Femur (tissue), 1 donor: ENCODE measurements around the gene EPHA5.

ENCODE experiments used
- DNase-seq: peaks from one replicate; pipeline ENCODE4 v3.0.0-alpha.2; 2017

Gene EPHA5

DNA sequence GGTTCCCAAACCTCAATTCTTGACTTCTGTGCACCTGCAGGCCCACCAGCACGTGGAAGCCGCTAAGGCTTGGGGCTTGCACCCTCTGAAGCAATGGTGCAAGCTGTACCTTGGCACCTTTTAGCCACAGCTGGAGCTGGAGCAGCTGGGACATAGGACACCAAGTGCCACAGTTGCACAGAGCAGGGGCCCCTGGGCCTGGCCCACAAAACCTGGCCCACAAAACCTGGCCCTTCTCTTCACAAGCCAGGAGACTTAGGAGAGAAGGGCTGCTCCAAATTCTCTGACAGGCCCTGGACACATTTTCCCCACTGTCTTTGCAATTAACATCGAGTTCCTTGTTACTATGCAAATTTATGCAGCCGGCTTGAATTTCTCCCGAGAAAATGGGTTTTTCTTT, 197.8 kb downstream of the EPHA5 start:
- DNase-seq = no peak

DNA sequence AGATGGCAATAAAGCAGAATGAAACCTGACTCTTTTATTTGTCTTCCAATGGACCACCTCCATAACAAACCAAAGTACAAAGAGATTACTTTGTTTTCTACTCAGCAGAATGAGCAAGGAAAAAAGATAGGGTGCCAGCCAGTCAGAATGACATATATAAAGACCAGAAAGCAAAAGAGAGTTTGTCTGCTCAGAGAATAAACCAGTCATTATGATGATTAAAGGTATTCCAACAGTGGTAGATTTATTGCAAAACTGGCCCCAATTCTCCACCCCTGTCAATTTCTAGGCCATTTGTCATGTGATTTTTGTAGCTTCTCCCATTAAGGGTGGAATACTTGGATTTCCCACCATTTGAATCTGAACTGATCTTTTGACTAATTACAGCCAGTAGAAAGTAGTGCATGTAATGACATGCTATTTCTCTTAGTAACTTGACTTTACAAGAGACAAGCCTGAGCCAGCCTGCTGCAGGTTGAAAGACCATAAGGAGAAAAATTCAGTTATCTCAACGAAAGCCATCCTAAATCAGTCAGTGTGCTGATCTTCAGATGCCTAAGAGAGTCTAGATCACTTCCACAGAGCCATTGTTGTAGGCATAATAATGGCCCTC, 203.1 kb downstream of the EPHA5 start:
- no peak for DNase-seq

DNA sequence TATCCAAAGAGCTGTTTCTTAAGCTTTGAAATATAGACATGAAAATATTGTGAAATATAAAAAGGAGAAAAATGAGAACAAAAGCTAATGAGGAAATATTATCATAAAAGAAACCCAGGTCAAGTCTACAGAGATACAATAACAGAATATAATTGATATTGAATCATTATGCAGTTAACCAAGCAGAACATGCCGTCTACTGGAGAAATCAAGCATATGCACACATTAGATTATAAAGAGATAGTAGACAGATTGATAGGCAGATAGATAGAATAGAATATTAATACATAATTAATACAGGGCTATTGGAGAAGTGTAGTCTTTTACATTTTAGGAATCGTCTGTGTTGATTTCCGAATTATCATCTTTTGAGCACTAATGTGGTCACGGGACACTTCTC, 208.5 kb downstream of the EPHA5 start:
- no peak for DNase-seq

DNA sequence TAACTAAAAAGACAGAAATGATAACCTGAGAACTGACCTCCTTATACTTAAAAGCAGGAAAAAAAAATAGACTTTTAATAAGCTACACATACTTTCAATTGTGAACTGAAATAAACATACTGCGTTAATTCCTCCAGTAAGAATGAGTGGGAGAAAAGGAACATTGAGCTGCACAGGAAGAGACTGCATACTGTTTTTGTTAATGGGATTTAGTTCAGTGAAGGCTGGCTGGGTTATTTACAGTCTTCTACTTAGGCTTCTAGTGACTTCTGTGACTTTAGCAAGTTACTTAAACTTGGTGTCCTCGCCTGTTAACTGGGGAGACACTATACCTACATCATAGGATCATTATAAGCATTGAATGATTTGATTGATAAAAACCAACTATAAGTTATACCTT, 213.3 kb downstream of the EPHA5 start:
- no peak for DNase-seq

DNA sequence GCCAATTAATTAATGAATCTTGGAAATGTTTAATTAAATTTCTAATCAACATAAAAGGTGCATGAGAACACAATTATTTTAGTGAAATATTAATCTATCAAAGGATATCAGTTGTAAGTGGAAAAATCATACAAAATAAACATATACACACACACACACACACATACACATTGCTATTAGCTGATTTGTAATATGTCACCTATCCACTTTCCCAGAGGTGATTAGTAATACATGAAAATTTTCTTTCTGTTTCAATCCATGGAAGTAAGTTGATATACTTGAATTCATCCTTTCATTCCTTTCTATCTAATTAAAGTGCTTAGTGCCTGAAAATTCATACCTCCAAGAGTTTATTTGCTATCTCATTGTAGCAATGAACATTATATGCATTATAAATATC, 213.7 kb downstream of the EPHA5 start:
- no peak for DNase-seq

DNA sequence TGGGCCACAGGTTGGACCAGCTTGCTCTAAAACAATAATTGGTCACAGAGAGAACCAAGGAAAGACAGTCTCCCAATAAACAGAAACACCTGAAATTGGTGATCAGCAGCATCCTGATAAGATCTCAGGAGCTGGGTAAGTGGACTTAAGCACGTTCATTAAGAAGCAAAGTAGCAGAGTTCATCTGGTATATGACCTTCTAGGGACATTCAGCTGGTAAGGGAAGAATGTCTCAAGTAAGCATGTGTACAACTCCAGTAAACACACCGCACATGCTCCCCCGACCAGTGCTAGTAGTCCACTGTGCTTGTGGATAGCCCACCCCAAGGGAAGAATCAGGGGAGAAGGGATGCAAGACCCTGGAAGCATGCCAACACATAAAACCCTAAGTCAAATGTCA, 216.9 kb downstream of the EPHA5 start:
- no peak for DNase-seq

DNA sequence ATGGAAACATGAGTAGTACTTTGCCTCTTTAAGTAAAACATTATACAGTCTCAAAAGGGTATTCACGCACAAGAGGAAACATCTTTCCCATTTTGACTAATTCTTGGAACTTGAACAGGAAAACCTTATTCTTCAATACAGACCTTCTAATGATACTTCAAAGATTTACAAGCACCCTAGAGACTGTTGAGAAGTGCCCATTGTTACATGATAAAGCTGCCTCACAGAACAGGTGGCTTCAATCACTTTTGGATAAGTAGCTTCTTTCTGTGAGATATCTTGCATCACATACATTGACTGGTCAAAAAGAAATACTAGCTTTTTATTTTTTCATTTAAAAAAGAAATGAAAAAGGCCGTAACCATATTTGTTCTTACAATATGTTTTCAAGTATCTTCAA, 219.4 kb downstream of the EPHA5 start:
- DNase-seq = no peak

DNA sequence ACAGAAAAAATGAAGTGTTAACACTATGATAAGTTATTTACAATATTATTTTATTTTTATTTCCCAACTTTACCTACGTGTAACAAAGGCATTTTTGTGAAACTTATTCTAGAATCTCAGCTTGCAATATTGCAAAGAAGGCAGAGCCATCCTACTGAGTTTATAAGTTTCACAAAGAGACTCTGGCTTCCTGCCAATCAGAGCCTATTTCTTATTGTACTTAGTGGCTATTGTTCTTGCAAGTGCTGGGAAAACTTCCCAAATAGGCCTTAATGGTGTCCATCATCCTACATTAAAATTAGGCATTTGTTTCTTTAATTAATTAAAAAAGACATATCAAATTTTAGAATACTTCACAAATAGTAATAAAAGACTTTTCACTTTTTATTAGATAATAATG, 233.2 kb downstream of the EPHA5 start:
- DNase-seq = no peak

DNA sequence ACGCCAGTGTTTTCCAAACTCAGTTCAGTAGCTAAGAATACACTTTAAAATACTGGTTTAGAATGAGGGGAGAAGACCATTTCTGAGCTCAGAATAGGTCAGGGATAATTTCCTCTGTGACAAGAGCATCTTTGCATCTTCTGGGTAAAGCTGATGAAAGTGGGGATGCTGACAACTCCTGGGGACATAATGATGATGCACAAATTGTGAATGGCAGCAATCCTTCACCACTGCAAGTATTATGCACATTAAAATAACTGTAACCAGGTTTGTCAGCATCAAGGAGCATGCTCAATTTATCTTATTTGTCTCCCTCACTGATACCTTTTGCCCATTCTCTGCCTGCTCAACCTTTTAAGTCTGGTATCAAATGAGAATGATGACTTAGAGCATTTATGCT, 248.2 kb downstream of the EPHA5 start:
- DNase-seq = no peak

DNA sequence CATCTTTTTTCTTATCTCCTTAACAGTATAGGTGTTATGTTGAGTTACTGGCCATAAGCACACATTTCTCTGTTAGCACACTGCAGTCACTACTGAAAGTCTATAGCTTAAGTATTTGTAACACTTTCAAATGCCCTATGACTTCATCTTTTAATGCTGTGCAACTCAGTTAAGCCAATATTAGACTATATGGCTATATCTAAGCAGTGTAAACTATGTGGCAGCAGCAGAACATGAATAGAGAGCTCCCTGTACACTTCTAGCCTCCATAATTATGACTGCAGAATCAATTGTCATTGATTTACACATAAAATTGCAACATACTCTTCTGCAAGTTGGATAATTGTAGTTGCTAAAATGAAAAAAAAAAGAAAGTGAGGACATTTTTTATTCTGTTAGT, 250.3 kb downstream of the EPHA5 start:
- DNase-seq = no peak

DNA sequence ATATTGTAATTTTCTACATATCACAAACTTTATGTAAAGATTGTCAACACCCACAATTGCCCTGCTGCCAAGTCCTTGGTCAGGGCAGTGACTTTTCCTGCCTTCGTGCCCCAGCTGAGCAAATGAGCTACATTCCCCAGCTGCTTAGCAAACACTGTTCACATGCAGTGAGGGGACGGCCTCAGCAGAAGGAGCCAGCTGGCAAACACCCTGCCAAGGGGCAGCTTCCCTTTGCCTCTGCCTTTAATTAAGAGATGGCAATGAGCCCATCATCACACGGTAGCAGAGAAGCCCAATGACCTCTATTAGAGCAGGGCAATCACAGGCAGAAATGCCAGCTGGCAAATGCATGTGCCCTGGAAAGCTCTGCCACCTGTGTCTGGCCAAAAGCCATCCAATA, 253.4 kb downstream of the EPHA5 start:
- DNase-seq = peak; percentile 44

DNA sequence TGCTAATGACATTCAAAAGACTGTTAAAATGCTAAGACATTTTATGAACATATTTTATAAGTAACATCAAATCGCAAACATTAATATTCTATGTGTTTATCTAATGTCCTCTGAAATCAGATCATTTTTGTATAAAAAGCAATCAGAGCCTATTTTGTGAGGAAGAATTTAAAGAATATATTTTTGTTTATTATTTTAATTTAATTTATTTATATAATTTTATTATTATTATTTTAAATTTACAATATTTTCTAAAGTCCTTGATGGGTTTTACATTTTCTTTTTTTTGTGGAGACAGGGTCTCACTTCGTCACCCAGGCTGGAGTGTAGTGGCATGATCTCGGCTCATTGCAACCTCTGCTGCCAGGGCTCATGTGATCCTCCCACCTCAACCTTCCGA, 262.8 kb downstream of the EPHA5 start:
- no peak for DNase-seq

DNA sequence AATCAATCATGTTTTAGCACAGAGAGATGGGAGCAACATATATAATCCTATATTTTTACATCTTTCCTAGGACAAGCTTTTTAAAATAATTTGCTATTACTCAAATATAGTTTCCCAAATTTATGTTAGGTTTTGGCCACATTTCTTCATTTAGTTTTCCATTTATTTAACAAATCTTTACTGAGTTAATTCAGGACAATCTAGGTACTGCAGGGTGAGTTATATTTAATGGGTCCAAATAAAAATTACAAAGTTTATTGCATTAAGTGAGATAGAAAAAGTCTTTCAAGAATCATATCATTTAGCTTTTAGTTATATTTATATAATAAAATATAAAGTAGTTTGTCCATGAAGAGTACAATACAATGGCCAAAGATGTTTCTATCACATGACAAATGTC, 269.2 kb downstream of the EPHA5 start:
- DNase-seq = no peak

DNA sequence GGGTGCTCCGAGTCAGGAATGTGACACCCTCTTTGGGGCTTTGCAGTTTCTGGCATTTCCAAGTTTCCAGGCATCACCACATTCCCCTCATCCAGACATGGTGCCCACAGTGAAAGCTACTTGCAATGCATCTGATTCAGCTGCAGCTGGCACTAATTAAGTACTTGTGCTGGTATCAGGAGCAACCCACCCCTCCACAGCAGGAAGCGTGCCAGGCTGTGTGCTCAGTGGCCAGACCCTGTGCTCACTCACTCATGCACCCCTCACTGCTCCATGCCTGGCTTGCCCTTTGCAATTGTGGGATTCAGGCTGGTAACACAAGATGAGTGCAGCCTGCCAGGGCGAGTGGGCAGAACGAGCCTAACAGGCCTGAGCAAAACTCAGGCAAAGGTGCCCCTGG, 271.2 kb downstream of the EPHA5 start:
- DNase-seq = no peak

DNA sequence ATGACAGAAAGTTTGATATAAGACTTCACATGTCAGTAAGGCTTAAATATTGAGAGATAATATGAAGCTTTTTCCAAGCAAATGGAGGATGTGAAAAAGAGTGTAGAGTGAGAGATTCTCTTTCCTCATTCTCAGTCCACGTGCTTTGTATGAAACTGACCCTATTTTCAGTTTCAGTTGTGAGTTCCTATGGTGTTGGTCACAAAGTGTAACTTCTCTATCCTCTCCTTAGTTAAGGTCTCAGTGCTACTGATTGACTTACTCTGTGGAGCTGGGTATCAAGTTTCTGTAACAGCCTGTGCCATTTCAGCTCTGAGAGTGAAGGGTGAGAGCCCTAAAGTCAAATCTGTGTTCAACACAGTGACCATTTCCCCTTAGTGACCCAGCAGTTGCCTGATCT, 277.2 kb downstream of the EPHA5 start:
- no peak for DNase-seq

DNA sequence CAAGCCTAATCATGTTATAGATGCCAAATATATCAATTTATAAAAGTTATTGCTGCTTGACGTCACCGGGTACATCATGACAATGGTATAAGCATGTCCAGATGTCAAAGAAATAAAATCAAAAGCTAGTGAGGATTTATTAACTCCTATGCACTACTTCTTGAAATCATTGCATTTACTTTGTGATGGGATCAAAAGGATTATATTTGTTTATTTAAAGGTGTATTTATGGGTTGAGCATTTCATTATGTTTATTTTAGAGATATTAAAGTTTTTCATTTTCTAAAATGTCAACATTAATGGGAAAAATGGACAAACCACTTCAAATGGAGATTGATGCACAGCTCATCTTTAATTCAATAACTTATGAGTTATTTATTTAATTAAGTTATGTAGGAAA, 277.8 kb downstream of the EPHA5 start:
- DNase-seq = no peak

DNA sequence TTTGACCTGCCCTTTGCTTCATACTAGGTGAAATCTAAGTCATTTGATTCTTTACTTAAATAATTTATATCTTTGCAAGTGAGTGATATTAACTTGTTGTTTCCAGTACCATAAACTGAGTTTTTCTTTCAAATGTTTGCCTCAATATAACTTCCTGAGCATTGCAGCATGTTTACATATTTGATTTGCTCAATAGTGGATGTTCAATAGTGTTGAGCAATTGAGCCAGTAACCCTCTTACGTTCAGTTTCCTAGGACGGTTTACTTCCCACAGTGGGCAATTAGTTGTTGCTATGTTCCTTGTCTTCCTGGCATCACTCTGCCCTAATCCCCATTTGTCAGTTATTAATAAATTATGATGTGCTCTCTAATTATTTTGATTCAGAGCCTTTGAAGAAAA, 278.5 kb downstream of the EPHA5 start:
- DNase-seq = no peak

DNA sequence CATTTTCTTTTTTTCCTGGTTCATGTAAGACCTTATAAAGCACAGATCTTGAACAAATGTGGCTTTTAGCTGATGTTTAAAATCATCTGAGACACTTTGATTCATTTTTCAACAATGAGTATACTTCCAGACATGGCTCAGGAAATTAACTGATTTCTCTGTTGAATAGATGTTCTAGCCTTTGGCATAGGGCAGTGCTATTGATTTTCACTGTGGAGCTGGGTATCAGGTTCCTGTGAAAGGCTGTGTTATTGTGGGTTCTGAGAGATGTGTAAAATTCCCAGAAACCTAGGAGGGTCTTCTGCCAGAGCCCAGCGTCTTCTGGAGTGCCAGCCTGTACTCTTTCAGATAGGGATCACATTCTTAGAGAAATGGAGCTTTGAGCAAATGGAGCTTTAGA, 278.9 kb downstream of the EPHA5 start:
- DNase-seq = no peak

DNA sequence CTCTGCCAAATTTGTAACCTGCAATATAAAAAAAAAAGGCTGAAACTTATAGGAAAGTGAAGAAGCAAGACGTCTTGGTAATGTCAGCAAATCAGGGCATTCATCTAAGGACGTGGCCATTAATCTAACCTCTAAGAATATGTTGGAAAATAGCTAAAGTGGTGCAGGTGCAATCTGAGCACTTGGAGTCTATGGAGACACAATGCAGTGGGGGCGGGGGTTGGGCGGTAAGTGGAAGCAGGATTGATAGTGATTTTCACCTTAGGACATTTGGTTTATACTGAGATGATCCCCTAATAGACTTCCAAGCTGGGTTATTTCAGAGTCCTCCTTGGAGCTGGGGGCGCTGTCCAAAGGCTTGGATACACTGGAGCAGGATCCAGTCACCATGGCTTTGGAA, 283.4 kb downstream of the EPHA5 start:
- no peak for DNase-seq

DNA sequence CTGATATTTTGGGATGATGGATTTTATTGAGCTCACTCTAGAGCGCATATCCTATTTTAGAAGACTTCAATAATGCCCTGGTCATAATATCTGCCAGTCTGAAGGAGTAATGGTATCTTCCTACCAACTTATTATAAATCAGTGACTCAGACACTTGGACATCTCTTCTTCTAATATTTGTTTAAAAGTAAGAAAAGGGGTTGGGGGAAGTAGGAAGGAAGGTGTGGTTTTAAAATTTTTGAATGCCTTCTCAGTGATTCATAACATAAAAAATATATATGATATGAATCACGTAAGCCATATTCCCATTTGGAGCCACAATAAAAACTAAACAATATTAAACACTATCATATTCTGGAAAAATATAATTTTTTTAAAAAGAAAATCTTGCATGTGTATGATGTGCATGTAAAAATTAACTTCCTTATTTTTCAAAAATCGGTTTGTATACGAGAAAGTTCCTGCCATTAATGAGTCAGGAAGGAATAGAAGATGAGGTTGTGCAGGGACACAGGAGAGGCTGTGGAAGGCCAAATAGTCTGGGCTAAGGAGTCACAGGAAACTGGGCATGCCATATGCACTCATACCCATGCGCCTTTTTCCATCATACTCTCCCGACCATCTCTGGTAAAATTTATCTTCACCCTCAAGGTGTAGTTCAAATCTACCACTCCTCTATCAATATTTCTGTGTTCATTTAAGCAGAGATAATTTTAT, 286.5 kb downstream of the EPHA5 start:
- DNase-seq = no peak

DNA sequence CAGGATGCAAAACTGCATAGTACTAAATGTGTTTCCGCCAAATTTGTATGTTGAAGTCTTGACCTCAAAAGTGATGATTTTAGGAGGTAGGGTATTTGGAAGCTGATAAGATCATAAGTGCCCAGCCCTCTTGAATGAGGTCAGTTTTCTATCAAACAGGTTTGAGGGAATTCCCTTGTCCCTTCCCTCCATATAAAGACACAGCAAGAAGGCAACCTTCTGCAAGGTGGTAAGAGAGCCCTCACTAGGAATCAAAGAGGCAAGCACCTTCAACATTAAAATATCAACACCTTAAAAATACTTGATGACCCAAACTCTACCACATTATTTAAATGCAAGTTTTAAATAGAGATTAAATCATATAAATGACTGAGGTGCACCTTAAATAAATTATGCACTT, 288.6 kb downstream of the EPHA5 start:
- no peak for DNase-seq

DNA sequence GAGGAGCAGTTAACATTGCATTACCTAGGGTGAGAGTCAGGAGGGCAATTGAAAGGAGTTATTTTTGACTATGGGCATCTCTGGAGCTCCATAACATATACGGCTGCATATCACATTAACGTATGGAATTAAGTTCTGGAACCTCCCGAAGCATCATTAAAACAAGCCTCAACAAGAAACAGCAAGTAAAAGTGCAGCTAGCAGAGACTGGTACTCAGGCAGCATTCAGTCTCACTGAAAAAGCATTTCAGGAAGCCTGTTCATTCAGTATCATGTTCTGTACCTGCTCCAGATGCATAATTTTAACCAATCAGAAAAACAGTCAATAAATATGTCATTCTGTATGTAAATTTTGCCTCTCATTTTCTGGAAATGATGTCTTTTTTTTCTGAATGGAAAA, 299.6 kb downstream of the EPHA5 start:
- DNase-seq = no peak

DNA sequence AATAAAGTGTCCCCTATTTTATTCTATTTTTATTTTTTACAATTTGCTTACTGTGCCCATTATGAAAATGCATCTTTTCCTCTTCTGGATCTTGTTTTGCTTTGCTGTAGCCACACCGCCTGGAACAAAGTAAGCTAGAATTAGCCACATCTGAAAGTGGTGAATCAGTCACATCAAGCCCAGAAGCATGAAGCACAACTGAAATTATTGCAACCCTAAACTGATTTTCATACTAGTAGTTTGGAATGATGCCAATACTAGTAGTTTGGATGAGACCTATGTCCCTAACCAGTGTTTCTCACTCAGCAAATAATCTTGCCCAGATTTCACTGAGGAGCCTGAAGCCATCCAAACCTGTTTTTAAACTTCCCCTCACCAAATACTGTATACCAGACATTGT, 303.0 kb downstream of the EPHA5 start:
- no peak for DNase-seq

DNA sequence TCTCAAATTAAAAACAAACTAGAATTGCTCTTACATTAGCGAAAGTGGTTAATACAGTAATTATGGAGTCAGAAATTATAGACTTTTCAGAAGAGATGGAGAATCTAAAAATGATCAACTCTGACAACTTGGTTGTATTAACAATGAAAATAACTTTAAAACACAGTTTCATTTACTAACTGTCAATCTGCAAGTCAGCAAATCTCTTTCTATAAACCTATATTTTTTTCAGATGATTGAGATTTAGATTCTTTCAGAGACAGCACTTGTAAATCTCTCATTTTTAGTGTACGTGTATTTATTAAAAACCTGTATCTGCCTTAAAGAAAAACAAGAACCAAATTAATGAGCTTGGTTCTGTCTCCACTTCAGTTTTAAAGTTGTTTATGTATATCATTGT, 311.4 kb downstream of the EPHA5 start:
- no peak for DNase-seq

DNA sequence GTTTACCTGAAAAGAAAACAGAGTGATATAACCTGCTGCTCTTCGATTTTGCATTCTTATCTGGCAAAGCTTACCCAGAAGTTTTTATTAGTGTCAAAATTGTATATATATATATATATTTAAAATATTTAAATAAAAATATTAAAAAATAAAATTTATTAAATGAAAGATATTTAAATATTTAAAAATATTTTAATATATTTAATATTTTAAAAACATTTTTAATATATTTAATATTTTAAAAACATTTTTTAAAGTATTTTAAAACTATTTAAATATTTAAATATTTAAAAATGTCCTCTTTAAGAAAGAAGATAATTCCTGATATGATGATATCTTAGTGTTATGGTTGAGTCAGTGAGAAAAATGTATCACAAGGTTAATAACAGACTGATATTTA, 317.2 kb downstream of the EPHA5 start:
- DNase-seq = no peak
